GM23338 (cell line): ENCODE data around the gene CPLANE2. TPM values are rescaled to one million over a fixed set of nuclear protein-coding genes. Genes with fewer than 3 reads are reported as not detected.

Experiments used
- ATAC-seq: fragments of 200-7000 bp; cut with Tn5 transposase; 3 replicates; pipeline ENCODE4 v1.9.1; 2020
- DNase-seq: peaks from one replicate; pipeline ENCODE4 v3.0.0-alpha.2; 2015; ENCODE audit warnings: low spot score
- H2AFZ ChIP-seq: fragments of 200-600 bp; sonication (generic); 2 replicates; pipeline ENCODE4 v1.8.0; 2016; ENCODE audit warnings: antibody characterized with exemption, mild to moderate bottlenecking, moderate library complexity
- H3F3A ChIP-seq: fragments of 200-600 bp; sonication (generic); replicated peaks from 2 replicates; pipeline ENCODE4 v1.8.0; 2017; ENCODE audit warnings: antibody characterized with exemption, mixed run types, low read depth
- H3K27ac ChIP-seq: fragments of 200-600 bp; sonication (generic); 2 replicates; pipeline ENCODE4 v1.6.1; 2016; ENCODE audit warnings: low read depth
- H3K27me3 ChIP-seq: fragments of 200-600 bp; sonication (generic); 2 replicates; pipeline ENCODE4 v1.8.0; 2016; ENCODE audit warnings: mild to moderate bottlenecking, mixed run types, moderate library complexity; ENCODE audit not compliant: insufficient read depth
- H3K36me3 ChIP-seq: fragments of 200-600 bp; sonication (generic); 2 replicates; pipeline ENCODE4 v1.8.0; 2016; ENCODE audit warnings: mild to moderate bottlenecking; ENCODE audit not compliant: insufficient read depth
- H3K4me1 ChIP-seq: fragments of 200-600 bp; sonication (generic); 2 replicates; pipeline ENCODE4 v1.8.0; 2016; ENCODE audit warnings: mild to moderate bottlenecking, moderate library complexity; ENCODE audit not compliant: insufficient read depth
- H3K4me2 ChIP-seq: fragments of 200-600 bp; sonication (generic); 2 replicates; pipeline ENCODE4 v1.7.1; 2017; ENCODE audit warnings: mixed run types
- H3K4me3 ChIP-seq: fragments of 200-600 bp; sonication (generic); 2 replicates; pipeline ENCODE4 v1.6.1; 2016; ENCODE audit warnings: mixed run types
- H3K79me2 ChIP-seq: fragments of 200-600 bp; sonication (generic); replicated peaks from 2 replicates; pipeline ENCODE4 v1.8.0; 2017; ENCODE audit warnings: mild to moderate bottlenecking; ENCODE audit not compliant: insufficient read depth
- H3K9me2 ChIP-seq: fragments of 200-600 bp; sonication (generic); 2 replicates; pipeline ENCODE4 v1.8.0; 2017; ENCODE audit not compliant: insufficient read depth
- H4K20me1 ChIP-seq: fragments of 200-600 bp; sonication (generic); replicated peaks from 2 replicates; pipeline ENCODE4 v1.8.0; 2017; ENCODE audit warnings: mild to moderate bottlenecking; ENCODE audit not compliant: insufficient read depth
- H3K27ac Mint-ChIP-seq: 2 replicates; pipeline ENCODE4 v1.8.0; 2020; ENCODE audit warnings: inconsistent platforms, mild to moderate bottlenecking, moderate library complexity, mixed read lengths
- H3K27me3 Mint-ChIP-seq: 3 replicates; pipeline ENCODE4 v1.8.0; 2022; ENCODE audit warnings: low read depth, mild to moderate bottlenecking, moderate library complexity, mixed read lengths, inconsistent platforms; ENCODE audit not compliant: insufficient read depth, poor library complexity
- H3K36me3 Mint-ChIP-seq: 3 replicates; pipeline ENCODE4 v1.8.0; 2021; ENCODE audit warnings: low read depth, mild to moderate bottlenecking, inconsistent platforms, moderate library complexity, mixed read lengths
- H3K4me1 Mint-ChIP-seq: 3 replicates; pipeline ENCODE4 v1.8.0; 2020; ENCODE audit warnings: mild to moderate bottlenecking, inconsistent platforms, mixed read lengths
- H3K4me3 Mint-ChIP-seq: 3 replicates; pipeline ENCODE4 v1.8.0; 2021; ENCODE audit warnings: moderate library complexity, mild to moderate bottlenecking, inconsistent platforms, mixed read lengths
- H3K9me3 Mint-ChIP-seq: 3 replicates; pipeline ENCODE4 v1.8.0; 2020; ENCODE audit warnings: moderate library complexity, mild to moderate bottlenecking, inconsistent platforms, mixed read lengths
- CREB1 ChIP-seq: fragments of 250-450 bp; sonication (Bioruptor Pico); IDR thresholded peaks from 2 replicates; pipeline ENCODE4 v1.5.0; 2020; ENCODE audit warnings: low read depth, mild to moderate bottlenecking, moderate library complexity
- EZH2 ChIP-seq: fragments of 200-600 bp; sonication (generic); IDR thresholded peaks from one replicate; pipeline ENCODE4 v1.8.0; 2017; ENCODE audit warnings: antibody characterized with exemption, mild to moderate bottlenecking, low read depth; ENCODE audit not compliant: unreplicated experiment
- EZH2phosphoT487 ChIP-seq: fragments of 200-600 bp; sonication (generic); IDR thresholded peaks from one replicate; pipeline ENCODE4 v1.8.1; 2018; ENCODE audit warnings: antibody characterized with exemption; ENCODE audit not compliant: unreplicated experiment
- JUNB ChIP-seq: IDR thresholded peaks from one replicate; pipeline ENCODE4 v1.6.1; 2016; ENCODE audit warnings: antibody characterized with exemption; ENCODE audit not compliant: unreplicated experiment
- NANOG ChIP-seq: IDR thresholded peaks from 2 replicates; pipeline ENCODE4 v1.6.1; 2016; ENCODE audit warnings: antibody characterized with exemption, borderline replicate concordance
- POLR2AphosphoS5 ChIP-seq: IDR thresholded peaks from 2 replicates; pipeline ENCODE4 v1.6.1; 2016; ENCODE audit warnings: antibody characterized with exemption, low read depth
- REST ChIP-seq: IDR thresholded peaks from one replicate; pipeline ENCODE4 v1.6.1; 2018; ENCODE audit warnings: antibody characterized with exemption; ENCODE audit not compliant: unreplicated experiment
- STAT1 ChIP-seq: IDR thresholded peaks from one replicate; pipeline ENCODE4 v1.6.1; 2016; ENCODE audit warnings: antibody characterized with exemption; ENCODE audit not compliant: unreplicated experiment
- ZNF114 ChIP-seq: fragments of 250-450 bp; sonication (Bioruptor Pico); IDR thresholded peaks from 2 replicates; pipeline ENCODE4 v1.5.0; 2020; ENCODE audit warnings: mild to moderate bottlenecking, moderate library complexity
- ZNF462 ChIP-seq: fragments of 250-450 bp; sonication (Bioruptor Pico); IDR thresholded peaks from 2 replicates; pipeline ENCODE4 v1.5.0; 2020; ENCODE audit warnings: mild to moderate bottlenecking, moderate library complexity
- polyA plus RNA-seq: library from polyadenylated mRNA; unstranded; fragments of >200 nt; fragmentation: Nextera tagmentation; extraction: Ambion mirVana; gene quantifications from 2 replicates; pipeline ENCODE4 v1.2.1, GENCODE V29; 2016
- total RNA-seq: library from RNA; depleted of rRNA; stranded (reverse); fragments of >200 nt; shearing (Covaris generic); gene quantifications from 2 replicates; pipeline ENCODE4 v1.2.3, GENCODE V29; 2014

CPLANE2 gene
- total and polyA plus RNA-seq, 2 experiments from 2014 or later, result 0.44 to 1.8 TPM

DNA sequence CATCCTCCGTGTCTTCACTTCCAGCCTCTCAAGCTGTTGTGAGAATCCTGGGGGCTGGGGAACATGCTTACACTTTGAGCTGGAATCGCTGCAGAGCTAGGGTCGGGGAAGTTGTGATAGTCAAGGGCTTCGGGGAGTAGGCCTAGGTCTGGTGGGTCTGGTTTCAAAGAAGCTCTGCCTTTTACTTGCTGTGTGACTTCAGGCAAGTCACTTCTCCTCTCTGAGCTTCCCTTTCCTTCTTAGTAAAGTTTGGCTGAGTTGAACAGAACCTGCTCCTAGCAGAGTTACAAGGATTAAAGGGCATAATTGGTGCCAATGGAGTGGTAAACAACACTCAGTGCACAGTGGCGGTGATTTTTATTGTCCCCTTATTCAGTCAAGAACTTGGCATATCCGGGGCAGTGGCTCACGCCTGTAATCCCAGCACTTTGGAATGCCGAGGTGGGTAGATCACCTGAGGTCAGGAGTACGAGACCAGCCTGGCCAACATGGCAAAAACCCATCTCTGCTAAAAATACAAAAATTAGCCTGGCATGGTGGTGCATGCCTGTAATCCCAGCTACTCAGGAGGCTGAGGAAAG is 50.2 kb downstream of the CPLANE2 start:
- Histone ChIP-seq H3K4me2 (no peak overlapping the region), H3K27me3 (no peaks in the 10 kb centered on the region), H3K79me2 (no peaks in the 10 kb centered on the region), H3K4me1 (peaks cover 6% of the 10 kb centered on the region; the same call in 1 of the 2 replicates), H2AFZ (no peak overlapping the region), H3K36me3 (no peaks in the 10 kb centered on the region), H3F3A (peaks cover 4% of the 10 kb centered on the region; the same call in 1 of the 2 replicates), H3K27ac (no peak overlapping the region), H3K4me3 (no peak overlapping the region), H3K9me2 (no peaks in the 10 kb centered on the region), H4K20me1 (no peaks in the 10 kb centered on the region)
- H3K4me3 Mint-ChIP-seq, result no peak overlapping the region
- H3K9me3 Mint-ChIP-seq, result no peaks in the 10 kb centered on the region
- H3K36me3 Mint-ChIP-seq, result no peaks in the 10 kb centered on the region
- TF ChIP-seq REST (no peak), NANOG (no peak), ZNF462 (CRISPR knock-in tag) (no peak), STAT1 (no peak), EZH2 (no peak), JUNB (no peak), CREB1 (CRISPR knock-in tag) (no peak), POLR2AphosphoS5 (no peak), EZH2phosphoT487 (no peak), ZNF114 (CRISPR knock-in tag) (no peak)
- peaks cover 9% of the 10 kb centered on the region for H3K4me1 Mint-ChIP-seq
- H3K27me3 Mint-ChIP-seq, result peaks cover 8% of the 10 kb centered on the region
- DNase-seq, result no peak
- H3K27ac Mint-ChIP-seq, result no peak overlapping the region
- ATAC-seq, result no peak
